Uterus (tissue), 2 donors: ENCODE measurements around the gene RANBP1.

Source experiments
- POLR2A ChIP-seq, 2 donors: fragments of 450-650 bp; IDR thresholded peaks; one replicate each; pipeline ENCODE4 v1.6.1; 2016; ENCODE audit warnings: antibody characterized with exemption in 2 of 2, mild to moderate bottlenecking in 1 of 2, moderate library complexity in 1 of 2
- TF ChIP-seq, protein P1 (sequence below), 4 experiments: fragments of 200-600 bp in 2 of 4; fragments of 450-650 bp in 2 of 4; sonication (generic) in 2 of 4; IDR thresholded peaks; one replicate each; pipeline ENCODE4 v1.5.1; 2016 to 2019; ENCODE audit warnings: antibody characterized with exemption in 4 of 4, mild to moderate bottlenecking in 2 of 4, moderate library complexity in 1 of 4

DNA sequence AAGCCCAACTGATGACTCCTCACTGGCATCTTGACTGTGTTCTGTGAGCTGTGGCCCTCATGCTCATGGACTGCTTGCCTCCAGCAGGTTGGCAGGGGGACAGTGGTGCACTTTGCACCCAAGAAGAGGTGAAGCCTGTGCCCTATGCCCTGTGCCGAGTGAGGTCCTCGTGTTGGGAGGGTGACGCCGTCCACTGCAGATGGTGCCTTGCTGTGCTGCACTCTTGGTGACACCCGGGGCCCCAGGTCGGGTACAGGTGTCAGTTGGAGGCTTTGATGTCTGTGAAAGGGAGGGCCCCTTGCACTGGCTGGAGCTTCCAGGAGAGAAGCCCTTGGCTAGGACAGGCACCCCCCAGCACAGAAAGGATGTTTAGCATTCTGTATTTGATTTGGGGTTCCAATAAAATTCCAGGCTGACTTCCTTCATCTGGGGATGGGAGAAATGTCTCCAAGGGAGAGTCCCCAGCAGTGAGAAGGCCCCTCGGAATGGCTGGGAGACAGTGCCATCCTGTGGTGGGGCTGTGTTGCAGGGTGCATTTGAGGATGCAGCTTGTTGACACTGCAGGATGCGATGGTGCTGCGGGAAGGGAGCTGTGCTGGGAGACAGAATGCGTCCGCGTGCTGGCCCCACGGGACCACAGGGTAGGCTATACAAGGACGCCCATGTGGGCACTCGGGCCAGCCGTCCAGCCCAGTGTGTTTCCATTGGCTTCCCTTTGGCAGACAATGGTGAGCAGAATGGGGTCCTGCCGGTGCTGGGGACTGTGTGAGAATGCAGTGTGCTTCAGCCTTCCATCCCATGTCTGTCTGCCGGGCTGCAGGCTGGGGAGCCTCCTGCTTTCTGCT lies 13.2 kb downstream of the RANBP1 start:
- no peak for TF ChIP-seq POLR2A (IDR thresholded peaks at IDR 0.05)
- TF ChIP-seq, protein P1, sequence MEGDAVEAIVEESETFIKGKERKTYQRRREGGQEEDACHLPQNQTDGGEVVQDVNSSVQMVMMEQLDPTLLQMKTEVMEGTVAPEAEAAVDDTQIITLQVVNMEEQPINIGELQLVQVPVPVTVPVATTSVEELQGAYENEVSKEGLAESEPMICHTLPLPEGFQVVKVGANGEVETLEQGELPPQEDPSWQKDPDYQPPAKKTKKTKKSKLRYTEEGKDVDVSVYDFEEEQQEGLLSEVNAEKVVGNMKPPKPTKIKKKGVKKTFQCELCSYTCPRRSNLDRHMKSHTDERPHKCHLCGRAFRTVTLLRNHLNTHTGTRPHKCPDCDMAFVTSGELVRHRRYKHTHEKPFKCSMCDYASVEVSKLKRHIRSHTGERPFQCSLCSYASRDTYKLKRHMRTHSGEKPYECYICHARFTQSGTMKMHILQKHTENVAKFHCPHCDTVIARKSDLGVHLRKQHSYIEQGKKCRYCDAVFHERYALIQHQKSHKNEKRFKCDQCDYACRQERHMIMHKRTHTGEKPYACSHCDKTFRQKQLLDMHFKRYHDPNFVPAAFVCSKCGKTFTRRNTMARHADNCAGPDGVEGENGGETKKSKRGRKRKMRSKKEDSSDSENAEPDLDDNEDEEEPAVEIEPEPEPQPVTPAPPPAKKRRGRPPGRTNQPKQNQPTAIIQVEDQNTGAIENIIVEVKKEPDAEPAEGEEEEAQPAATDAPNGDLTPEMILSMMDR (IDR thresholded peaks at IDR 0.05): no peak
